Nephron (organoid): Measurements from ENCODE around the gene CNMD.
"Not testable (repeated sequence)": the region's sequence is repeated elsewhere in the genome, so short reads cannot be mapped to it uniquely, and the experiment has no call there.

ENCODE experiments used
- H3K27ac Mint-ChIP-seq, 3 experiments: 2 replicates each; pipeline ENCODE4 v1.8.0; 2020; ENCODE audit warnings: mixed read lengths in 3 of 3, mild to moderate bottlenecking in 2 of 3, moderate library complexity in 1 of 3
- H3K27me3 Mint-ChIP-seq: 2 replicates; pipeline ENCODE4 v1.8.0; 2021; ENCODE audit warnings: low read depth, mild to moderate bottlenecking, moderate library complexity, mixed read lengths
- H3K36me3 Mint-ChIP-seq: 2 replicates; pipeline ENCODE4 v1.8.0; 2020; ENCODE audit warnings: low read depth, mixed read lengths
- H3K4me1 Mint-ChIP-seq: 2 replicates; pipeline ENCODE4 v1.8.0; 2020; ENCODE audit warnings: mixed read lengths
- H3K4me3 Mint-ChIP-seq, 3 experiments: 2 replicates each; pipeline ENCODE4 v1.8.0; 2020; ENCODE audit warnings: mild to moderate bottlenecking in 3 of 3, mixed read lengths in 3 of 3, moderate library complexity in 2 of 3
- H3K9me3 Mint-ChIP-seq: 2 replicates; pipeline ENCODE4 v1.8.0; 2020; ENCODE audit warnings: mixed read lengths
- TF ChIP-seq, protein P1 (sequence below), 3 experiments: fragments of 200-600 bp; sonication (generic); IDR thresholded peaks; one replicate each; pipeline ENCODE4 v1.5.0; 2021; ENCODE audit warnings: antibody characterized with exemption in 3 of 3; ENCODE audit not compliant: unreplicated experiment in 3 of 3

CNMD gene

DNA sequence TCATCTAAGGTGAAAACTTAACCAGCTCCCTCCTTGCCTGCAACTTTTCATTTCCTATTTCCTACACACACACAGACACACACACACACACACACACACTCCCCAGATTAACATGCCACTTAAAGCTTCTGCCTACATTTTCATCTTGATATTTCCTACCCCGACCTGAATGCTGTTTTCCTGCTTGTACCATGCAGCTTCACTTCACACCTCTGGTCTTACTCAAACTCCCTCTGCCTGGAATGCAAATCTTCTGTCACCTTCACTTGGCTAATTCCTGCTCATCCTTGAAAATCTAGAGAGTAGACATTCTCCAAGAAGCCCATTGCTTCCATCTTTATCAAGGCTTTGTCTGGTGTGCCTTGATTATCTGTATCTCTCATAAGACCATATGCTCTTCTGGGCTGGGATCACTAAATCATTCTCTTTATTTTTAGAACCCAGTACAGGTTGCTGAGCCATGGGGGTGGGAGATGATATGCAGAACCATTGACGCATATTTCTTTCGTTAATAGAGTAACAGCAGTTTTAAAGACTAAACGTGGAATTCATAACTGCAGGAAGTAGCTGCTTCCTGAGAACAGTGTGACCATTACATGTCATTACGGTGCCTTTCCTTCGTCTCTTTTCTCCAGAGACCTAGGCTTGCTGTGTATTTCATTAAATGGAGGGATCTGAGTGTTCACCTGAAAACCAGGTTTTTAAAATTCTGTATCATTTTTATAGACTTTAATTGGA lies 37.7 kb downstream of the CNMD start:
- Mint-ChIP-seq H3K36me3 (no peaks in the 10 kb centered on the region), H3K4me1 (no peaks in the 10 kb centered on the region), H3K27ac (no peak overlapping the region), H3K27me3 (no peaks in the 10 kb centered on the region), H3K9me3 (no peaks in the 10 kb centered on the region), H3K4me3 (no peak overlapping the region)
- TF ChIP-seq, protein P1, sequence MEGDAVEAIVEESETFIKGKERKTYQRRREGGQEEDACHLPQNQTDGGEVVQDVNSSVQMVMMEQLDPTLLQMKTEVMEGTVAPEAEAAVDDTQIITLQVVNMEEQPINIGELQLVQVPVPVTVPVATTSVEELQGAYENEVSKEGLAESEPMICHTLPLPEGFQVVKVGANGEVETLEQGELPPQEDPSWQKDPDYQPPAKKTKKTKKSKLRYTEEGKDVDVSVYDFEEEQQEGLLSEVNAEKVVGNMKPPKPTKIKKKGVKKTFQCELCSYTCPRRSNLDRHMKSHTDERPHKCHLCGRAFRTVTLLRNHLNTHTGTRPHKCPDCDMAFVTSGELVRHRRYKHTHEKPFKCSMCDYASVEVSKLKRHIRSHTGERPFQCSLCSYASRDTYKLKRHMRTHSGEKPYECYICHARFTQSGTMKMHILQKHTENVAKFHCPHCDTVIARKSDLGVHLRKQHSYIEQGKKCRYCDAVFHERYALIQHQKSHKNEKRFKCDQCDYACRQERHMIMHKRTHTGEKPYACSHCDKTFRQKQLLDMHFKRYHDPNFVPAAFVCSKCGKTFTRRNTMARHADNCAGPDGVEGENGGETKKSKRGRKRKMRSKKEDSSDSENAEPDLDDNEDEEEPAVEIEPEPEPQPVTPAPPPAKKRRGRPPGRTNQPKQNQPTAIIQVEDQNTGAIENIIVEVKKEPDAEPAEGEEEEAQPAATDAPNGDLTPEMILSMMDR (IDR thresholded peaks at IDR 0.05; ENCODE audit: unreplicated experiment in 3 of 3), result no peak

DNA sequence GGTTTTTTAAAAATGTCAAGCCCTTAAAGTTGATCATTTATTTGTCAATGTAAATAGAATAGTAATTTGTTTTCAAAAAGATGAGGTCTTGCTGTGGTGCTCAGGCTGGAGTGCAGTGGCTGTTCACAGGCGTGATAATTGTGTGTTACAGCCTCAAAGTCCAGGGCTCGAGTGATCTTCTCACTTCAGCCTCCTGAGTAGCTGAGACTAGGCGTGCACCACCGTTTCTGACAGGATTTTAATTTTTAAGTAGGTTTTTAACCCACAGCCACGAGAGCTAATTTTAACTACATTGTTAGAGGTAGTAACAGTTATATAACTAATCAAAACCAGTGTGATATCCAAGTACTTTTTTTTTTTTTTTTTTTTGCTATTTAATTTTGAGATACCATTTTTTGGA lies 43.1 kb downstream of the CNMD start:
- Mint-ChIP-seq H3K27me3 (no peaks in the 10 kb centered on the region), H3K9me3 (no peaks in the 10 kb centered on the region), H3K4me3 (no peak overlapping the region), H3K36me3 (peaks cover 11% of the 10 kb centered on the region), H3K4me1 (no peaks in the 10 kb centered on the region), H3K27ac (no peak overlapping the region)
- TF ChIP-seq, protein P1 (IDR thresholded peaks at IDR 0.05; ENCODE audit: unreplicated experiment in 3 of 3), result no peak

DNA sequence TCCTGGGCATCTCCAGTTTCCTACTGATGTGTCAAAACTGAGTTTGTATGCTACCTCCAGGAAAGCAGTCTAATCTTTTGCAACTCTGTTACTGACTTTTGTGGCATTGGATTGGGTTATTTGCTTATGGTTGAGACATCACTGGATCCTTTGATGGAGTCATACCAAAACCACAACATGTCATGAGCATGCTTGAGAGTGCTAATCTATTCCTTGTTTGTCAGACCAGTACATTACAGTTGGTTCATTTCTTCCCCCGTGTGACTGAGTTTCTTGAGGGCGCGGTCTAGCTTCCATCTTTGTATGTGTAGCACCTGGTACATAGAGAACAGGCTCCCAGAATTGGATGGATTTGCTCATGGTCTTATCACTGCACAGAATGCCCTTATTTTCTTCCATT lies 43.8 kb downstream of the CNMD start:
- Mint-ChIP-seq H3K36me3 (peaks cover 15% of the 10 kb centered on the region), H3K27ac (no peak overlapping the region), H3K4me1 (no peaks in the 10 kb centered on the region), H3K27me3 (no peaks in the 10 kb centered on the region), H3K9me3 (no peaks in the 10 kb centered on the region), H3K4me3 (no peak overlapping the region)
- TF ChIP-seq, protein P1 (IDR thresholded peaks at IDR 0.05; ENCODE audit: unreplicated experiment in 3 of 3), result no peak

DNA sequence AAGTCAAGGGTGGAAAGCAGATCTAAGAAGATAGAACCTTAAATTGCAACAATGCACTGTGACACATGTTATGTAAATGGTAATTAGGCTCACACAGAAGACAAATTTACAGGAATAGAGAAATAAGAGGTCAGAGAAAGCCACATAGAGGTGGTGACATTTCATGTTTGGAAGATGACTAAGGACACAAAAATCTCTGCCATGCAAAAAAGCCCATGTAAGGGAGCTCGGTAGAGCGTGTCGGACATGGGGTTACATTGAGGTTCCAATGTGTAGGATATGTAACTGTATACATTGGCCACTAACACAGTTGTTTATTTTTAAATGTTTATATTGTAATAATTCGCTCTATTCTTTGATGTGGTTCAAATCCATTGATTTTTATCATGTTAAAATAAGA lies 53.2 kb downstream of the CNMD start:
- Mint-ChIP-seq H3K9me3 (no peaks in the 10 kb centered on the region), H3K4me3 (no peak overlapping the region), H3K4me1 (no peaks in the 10 kb centered on the region), H3K27me3 (no peaks in the 10 kb centered on the region), H3K27ac (no peak overlapping the region), H3K36me3 (peaks cover 75% of the 10 kb centered on the region)
- TF ChIP-seq, protein P1 (IDR thresholded peaks at IDR 0.05; ENCODE audit: unreplicated experiment in 3 of 3), result no peak

DNA sequence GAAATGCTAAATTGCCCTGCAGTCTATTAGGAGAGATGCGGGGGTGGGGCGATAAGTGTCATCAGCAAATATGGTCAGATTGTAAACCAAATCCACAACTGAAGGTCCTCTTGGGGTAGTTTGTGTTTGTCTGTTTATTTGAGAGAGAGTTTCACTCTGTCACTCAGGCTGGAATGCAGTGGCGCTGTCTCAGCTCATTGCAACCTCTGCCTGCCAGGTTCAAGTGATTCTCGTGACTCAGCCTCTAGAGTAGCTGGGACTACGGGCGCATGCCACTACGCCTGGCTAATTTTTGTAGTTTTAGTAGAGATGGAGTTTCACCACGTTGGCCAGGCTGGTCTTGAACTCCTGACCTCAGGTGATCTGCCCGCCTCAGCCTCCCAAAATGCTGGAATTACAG lies 53.8 kb downstream of the CNMD start:
- not testable (repeated sequence) for H3K4me1 Mint-ChIP-seq, H3K27ac Mint-ChIP-seq, H3K9me3 Mint-ChIP-seq, H3K27me3 Mint-ChIP-seq, H3K4me3 Mint-ChIP-seq
- H3K36me3 Mint-ChIP-seq, result peaks cover 76% of the 10 kb centered on the region

DNA sequence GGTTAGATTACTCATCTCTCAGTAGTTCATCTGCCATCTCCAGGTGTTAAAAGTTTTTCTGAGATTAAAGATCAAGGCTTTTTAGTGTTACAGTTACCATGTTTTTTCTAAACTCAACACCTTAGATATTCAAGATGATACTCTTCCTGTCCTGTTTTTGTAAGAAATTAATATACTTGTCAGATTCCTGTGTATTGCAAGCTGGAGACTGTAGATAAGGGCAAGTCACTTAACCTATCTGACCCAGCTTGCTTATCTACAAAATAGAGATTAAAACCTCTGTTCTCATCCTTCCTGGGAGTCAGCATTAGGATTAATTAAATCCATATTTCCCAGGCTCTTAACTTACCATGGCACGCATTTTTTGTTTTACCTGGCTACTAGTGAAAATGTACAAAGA lies 61.8 kb downstream of the CNMD start:
- H3K27me3 Mint-ChIP-seq, result no peaks in the 10 kb centered on the region
- no peaks in the 10 kb centered on the region for H3K9me3 Mint-ChIP-seq
- H3K27ac Mint-ChIP-seq, result no peak overlapping the region
- peaks cover 52% of the 10 kb centered on the region for H3K36me3 Mint-ChIP-seq
- H3K4me3 Mint-ChIP-seq, result no peak overlapping the region
- TF ChIP-seq, protein P1 (IDR thresholded peaks at IDR 0.05; ENCODE audit: unreplicated experiment in 3 of 3), result no peak
- no peaks in the 10 kb centered on the region for H3K4me1 Mint-ChIP-seq
